HTERT RPE-1 (cell line): ENCODE data around the gene CA6.
"Not testable (repeated sequence)": the region's sequence is repeated elsewhere in the genome, so short reads cannot be mapped to it uniquely, and the experiment has no call there.

ENCODE experiments used
- in situ Hi-C: fragments of 300-500 bp; cut with MboI; formaldehyde crosslinking; loops from 4 replicates; pipeline ENCODE4 v1.14.3; 2020; ENCODE audit warnings: low sequenced_read_pairs

Gene CA6

GRCh38 chr1:8968902-8969301 is 23.2 kb downstream of the CA6 start:
- in situ Hi-C loops, result not testable (repeated sequence)

GRCh38 chr1:8969937-8970336 is 24.3 kb downstream of the CA6 start:
- in situ Hi-C loops, result no loop called here

- in situ Hi-C loops, result no loop called here
Measured at GRCh38 chr1:8970870-8971337, 25.2 kb downstream of the CA6 start.

DNA sequence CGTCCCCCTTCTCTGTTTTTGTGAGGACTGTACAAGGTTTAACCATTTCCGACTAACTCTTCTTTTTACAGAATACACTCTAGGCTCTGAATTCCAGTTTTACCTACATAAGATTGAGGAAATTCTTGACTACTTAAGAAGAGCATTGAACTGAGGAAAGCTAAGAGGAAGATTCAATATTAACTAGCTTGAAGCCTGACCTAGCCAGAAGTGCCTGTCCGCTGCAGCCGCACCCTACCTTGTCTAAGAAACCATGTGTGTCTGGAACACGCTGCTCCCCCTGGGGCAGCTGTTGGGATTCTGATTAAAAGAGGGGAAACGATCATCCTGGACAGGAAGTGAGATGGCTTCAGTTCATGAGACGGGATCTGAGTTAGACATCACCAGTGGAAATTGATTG is 28.9 kb downstream of the CA6 start:
- in situ Hi-C loops, result no loop called here

DNA sequence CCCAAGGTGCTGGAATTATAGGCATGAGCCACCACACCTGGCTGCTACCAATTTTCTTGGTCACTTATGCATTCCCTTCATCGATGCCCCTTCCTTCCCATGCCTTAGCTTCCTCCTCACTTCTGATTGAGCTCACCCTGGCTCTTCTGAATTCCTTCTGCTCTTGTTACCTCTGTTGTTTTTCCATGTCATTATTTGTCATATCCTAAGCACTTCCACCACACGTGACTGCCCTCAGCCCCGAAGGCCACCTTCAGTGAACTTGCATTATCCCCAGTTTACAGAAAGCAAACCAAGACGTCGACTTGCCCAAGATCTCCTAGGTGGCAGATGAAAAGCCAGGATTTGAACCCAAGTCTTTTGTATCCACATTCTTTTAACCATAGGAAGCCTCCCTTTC is 30.7 kb downstream of the CA6 start:
- in situ Hi-C loops, result no loop called here

DNA sequence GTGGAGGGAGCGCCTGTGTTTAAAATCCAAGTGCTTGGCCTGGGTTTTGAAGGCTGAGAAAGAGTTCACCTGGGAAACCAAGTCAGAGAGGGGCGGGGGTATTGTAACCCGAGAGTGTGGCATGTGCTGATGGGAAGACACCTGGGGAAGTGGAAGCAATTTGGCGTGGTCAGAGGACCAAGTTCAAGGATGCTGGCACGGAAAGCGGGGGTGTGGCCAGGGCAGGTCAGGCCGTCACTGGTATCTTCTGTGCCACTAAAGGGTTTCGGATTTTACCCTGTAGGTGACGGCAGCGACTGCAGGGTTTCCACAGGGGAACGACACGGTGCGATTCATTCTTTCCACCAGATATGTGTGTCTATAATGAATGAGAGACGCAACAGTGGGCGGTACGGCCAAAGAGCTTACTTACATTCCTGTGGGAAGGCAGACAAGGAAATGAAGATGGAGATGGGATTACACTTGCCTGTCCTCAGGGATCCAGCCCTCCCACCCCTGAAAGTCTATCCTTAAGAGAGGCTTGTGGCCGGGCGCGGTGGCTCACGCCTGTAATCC is 31.3 kb downstream of the CA6 start:
- in situ Hi-C loops, result no loop called here

DNA sequence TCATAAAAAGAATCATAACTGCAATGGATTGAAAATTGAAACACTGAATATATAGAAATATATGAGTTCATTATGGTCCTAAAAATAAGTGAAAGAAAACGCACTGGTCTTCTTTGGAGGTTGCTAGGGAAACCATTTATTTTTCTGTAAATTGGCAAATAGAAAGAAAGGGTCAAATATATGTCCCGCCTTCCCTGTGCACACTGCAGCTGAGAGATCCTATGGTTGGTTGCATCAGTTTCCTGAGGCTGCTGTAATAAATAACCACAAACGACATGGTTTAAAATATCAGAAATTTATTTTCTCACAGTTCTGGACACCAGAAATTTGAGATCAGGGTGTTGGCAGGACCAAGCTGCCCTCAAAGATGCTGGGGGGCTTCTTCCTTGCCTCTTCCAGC is 35.0 kb downstream of the CA6 start:
- in situ Hi-C loops, result no loop called here

DNA sequence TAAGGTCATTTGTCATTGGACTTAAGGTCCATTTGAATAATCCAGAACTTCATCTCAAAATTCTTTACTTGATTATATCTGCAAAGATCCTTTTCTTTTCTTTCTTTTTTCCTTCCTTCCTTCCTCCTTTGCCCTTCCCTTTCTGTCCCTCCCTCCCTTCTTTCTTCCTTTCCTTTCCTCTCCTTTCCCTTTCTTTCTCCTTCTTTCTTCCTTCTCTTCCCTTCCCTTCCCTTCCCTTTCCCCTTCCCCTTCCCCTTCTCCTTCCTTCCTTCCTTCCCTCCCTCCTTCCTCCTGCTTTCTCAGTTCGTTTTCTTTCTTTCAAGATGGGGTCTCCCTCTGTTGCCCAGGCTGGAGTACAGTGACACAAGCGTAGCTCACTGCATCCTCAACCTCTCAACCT is 35.5 kb downstream of the CA6 start:
- in situ Hi-C loops, result no loop called here

GRCh38 chr1:8984203-8984602 is 38.5 kb downstream of the CA6 start:
- in situ Hi-C loops, result no loop called here

GRCh38 chr1:8984990-8985389 is 39.3 kb downstream of the CA6 start:
- in situ Hi-C loops, result no loop called here

GRCh38 chr1:8985915-8986813 is 40.5 kb downstream of the CA6 start:
- in situ Hi-C loops, result no loop called here

DNA sequence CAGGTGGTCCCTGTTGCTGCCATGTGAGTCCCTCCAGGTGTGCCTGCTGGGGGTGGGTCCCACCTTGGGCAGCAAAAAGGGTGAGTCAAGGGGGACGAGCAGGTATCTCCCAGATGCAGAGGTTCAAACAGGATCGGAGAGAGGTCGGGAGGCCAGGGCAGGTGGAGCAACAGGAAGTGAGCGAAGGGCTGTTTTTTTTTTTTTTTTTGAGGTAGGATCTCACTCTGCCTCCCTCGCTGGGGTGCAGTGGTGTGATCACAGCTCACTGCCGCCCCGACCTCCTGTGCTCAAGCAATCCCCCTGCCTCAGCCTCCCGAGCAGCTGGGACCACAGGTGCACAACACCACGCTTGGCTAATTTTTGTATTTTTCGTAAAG is 41.1 kb downstream of the CA6 start:
- in situ Hi-C loops, result no loop called here

DNA sequence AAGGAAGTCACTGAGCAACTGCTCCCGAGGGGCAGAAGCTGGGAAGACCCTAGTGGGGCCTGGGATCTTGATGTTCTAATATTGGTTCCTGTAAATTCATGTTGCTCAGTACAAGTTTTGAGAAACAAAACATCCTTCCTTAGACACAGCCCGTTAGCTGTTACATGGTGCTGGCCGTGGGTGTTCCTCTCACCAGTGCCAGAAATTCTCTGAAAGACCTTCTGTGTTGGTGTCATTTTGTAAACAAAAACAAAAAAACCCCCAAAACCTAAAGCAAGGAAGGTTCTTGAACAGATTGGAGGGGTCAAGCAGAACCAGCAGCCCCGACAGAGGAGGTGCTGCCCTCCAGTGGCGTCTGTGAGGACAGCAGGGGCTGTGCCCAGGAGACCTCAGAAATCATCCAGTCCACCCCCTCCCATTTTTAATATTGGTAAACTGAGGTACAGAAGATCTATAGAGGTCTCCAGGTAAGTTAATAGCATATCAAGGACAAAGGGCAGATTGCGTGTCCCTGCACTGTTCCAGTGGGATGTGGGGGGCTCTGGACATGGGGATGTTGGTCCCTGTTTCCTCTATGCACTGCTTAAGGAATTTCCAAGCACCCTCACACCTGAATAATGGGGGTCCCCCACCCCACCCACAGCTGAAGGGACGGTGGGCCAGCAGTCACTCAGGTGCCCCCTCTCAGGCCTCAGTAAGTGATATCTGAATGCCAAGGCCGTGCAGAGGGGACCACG is 42.4 kb downstream of the CA6 start:
- in situ Hi-C loops, result no loop called here

DNA sequence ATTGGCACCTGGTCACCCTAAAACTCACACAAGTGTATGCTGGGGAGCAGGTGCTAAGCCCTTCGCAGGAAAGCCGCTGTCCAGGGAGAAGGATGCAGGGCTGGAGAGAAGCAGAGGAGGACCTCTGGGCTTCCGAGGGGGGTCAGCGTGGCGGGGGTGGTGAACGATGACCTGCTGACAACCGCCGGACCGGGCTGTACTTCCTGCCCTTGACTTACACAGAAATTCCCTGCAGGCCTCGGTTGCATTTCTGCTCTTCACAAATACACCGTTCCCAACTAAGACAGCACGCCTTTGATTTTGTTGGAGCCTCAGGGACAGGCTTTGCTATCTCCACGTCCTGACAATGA is 42.9 kb downstream of the CA6 start:
- in situ Hi-C loops, result no loop called here

GRCh38 chr1:8989061-8989460 is 43.4 kb downstream of the CA6 start:
- in situ Hi-C loops, result no loop called here

GRCh38 chr1:8989821-8990220 is 44.2 kb downstream of the CA6 start:
- in situ Hi-C loops, result no loop called here

DNA sequence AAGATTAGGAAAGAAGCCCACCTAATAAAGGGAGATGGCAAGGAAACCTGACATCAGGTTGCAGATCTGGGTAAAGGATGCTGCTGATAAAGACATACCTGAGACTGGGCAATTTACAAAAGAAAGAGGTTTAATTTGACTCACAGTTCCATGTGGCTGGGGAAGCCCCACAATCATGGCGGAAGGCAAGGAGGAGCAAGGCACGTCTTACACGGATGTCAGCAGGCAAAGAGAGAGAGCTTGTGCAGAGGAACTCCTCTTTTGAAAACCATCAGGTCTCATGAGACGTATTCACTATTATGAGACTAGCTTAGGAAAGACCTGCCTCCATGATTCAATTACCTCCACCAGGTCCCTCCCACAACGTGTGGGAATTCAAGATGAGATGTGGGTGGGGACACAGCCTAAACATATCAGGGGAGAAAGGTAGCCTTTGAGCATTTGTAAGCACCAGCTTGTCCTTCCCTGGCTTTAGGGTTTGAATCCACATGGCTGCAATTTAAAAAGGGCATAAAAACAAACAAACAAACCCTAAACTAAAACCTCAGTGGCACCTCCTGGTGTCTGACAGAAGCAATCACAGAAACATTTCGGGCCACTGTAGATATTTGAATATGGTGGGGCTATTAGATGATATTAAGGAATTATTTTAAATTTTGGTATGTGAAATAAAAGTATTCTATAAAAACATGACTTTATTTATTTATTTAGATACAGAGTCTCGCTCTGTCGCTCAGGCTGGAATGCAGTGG is 47.4 kb downstream of the CA6 start:
- in situ Hi-C loops, result no loop called here

- in situ Hi-C loops, result not testable (repeated sequence)
Measured at GRCh38 chr1:8993962-8994675, 48.5 kb downstream of the CA6 start.

DNA sequence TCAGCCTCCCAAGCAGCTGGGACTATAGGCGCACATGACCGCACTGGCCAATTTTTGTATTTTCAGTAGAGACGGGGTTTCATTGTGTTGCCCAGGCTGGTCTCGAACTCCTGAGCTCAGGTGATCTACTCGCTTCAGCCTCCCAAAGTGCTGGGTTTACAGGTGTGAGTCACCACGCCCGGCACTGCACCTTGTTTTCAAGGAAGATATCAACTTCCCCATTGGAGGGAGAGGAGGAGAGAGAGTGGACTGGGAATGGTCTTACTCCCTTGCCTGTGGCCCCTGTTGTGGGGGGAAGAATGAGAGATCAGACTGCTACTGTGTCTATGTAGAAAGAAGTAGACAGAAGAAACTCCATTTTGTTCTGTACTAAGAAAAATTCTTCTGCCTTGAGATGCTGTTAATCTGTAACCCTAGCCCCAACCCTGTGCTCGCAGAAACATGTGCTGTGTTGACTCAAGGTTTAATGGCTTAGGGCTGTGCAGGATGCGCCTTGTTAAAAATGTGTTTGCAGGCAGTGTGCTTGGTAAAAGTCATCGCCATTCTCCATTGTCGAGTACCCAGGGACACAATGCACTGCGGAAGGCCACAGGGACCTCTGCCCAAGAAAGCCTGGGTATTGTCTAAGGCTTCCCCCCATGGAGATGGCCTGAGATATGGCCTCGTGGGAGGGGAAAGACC is 56.0 kb downstream of the CA6 start:
- in situ Hi-C loops, result not testable (repeated sequence)

DNA sequence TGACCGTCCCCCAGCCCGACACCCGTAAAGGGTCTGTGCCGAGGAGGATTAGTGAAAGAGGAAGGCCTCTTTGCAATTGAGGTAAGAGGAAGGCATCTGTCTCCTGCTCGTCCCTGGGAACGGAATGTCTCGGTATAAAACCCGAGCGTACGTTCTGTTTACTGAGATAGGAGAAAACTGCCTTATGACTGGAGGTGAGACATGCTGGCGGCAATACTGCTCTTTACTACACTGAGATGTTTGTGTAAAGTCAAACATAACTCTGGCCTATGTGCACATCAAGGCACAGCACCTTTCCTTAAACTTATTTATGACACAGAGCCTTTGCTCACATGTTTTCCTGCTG is 56.5 kb downstream of the CA6 start:
- in situ Hi-C loops, result not testable (repeated sequence)
